H1 (cell line): ENCODE data around the gene FOXG1. TPM values are rescaled to one million over a fixed set of nuclear protein-coding genes. Genes with fewer than 3 reads are reported as not detected.
A peak's percentile ranks its signal among the peaks of the same experiment; 100 is the strongest.

ENCODE experiments used
- CTCF ChIA-PET: fragments of 300-600 bp; sonication (Branson Sonifier 250); formaldehyde crosslinking; loops from one replicate; lab custom pipeline; 2021; ENCODE audit not compliant: partially characterized antibody; lab: Charles Lee
- POLR2A ChIA-PET: fragments of 300-600 bp; sonication (Branson Sonifier 250); formaldehyde crosslinking; loops from one replicate; lab custom pipeline; 2021; ENCODE audit warnings: inconsistent platforms; ENCODE audit not compliant: partially characterized antibody; lab: Charles Lee
- DNase-seq, 2 experiments: peaks; one replicate each; pipeline versions ENCODE4 v3.0.0 to v3.0.0-alpha.2; 2010 to 2022; ENCODE audit warnings: low spot score in 2 of 2, low read depth in 1 of 2, mixed read lengths in 1 of 2
- FAIRE-seq: peaks from 2 replicates; lab custom pipeline; 2011; peaks lifted over from hg19 to GRCh38; lab: Jason Lieb, UNC
- H2AFZ ChIP-seq: 2 replicates; pipeline ENCODE4 v1.8.1; 2012; ENCODE audit warnings: low read length, inconsistent platforms
- H2AK5ac ChIP-seq: 2 replicates; pipeline ENCODE4 v1.6.1; 2013; ENCODE audit warnings: low read depth, low read length
- H2BK120ac ChIP-seq: replicated peaks from 2 replicates; pipeline ENCODE3; 2013; ENCODE audit warnings: low read depth, low read length, inconsistent platforms
- H2BK12ac ChIP-seq: 2 replicates; pipeline ENCODE4 v1.6.1; 2013; ENCODE audit warnings: low read depth, low read length
- H2BK15ac ChIP-seq: 2 replicates; pipeline ENCODE4 v1.6.1; 2013; ENCODE audit warnings: low read length
- H2BK20ac ChIP-seq: 2 replicates; pipeline ENCODE4 v1.6.1; 2013; ENCODE audit warnings: low read length
- H2BK5ac ChIP-seq: 2 replicates; pipeline ENCODE4 v1.6.1; 2013; ENCODE audit warnings: low read depth, low read length
- H3K14ac ChIP-seq: 2 replicates; pipeline ENCODE4 v1.6.1; 2013; ENCODE audit warnings: inconsistent platforms; ENCODE audit not compliant: insufficient read length
- H3K18ac ChIP-seq: 2 replicates; pipeline ENCODE4 v1.6.1; 2013; ENCODE audit warnings: low read length; ENCODE audit errors: extremely low read depth
- H3K23ac ChIP-seq: 2 replicates; pipeline ENCODE4 v1.6.1; 2013; ENCODE audit warnings: inconsistent platforms; ENCODE audit not compliant: insufficient read length
- H3K23me2 ChIP-seq: 2 replicates; pipeline ENCODE4 v1.6.1; 2013; ENCODE audit warnings: low read depth, low read length
- H3K27ac ChIP-seq: 2 replicates; pipeline ENCODE4 v1.6.1; 2011; ENCODE audit warnings: low read depth, low read length, inconsistent platforms
- H3K27me3 ChIP-seq, 4 experiments: replicated peaks in 1 of 4; 1 replicate in 1 of 4; 2 replicates in 3 of 4; pipeline versions ENCODE4 v1.6.1 to v1.8.1; 2011 to 2013; ENCODE audit warnings: low read length in 3 of 4, mild to moderate bottlenecking in 3 of 4, inconsistent platforms in 2 of 4, mixed read lengths in 2 of 4, moderate library complexity in 1 of 4; ENCODE audit not compliant: control insufficient read depth in 3 of 4, insufficient read depth in 3 of 4; ENCODE audit errors: extremely low read depth in 1 of 4
- H3K36me3 ChIP-seq, 4 experiments: 2 replicates each; pipeline versions ENCODE4 v1.6.1 to v1.8.1; 2011 to 2013; ENCODE audit warnings: mild to moderate bottlenecking in 4 of 4, low read length in 3 of 4, moderate library complexity in 2 of 4, control low read depth in 1 of 4, inconsistent platforms in 1 of 4; ENCODE audit not compliant: insufficient read depth in 4 of 4, control insufficient read depth in 2 of 4
- H3K4ac ChIP-seq: replicated peaks from 2 replicates; pipeline ENCODE3; 2013; ENCODE audit warnings: low read length, low read depth, mixed read lengths, inconsistent platforms; ENCODE audit not compliant: insufficient read length
- H3K4me1 ChIP-seq, 4 experiments: replicated peaks in 1 of 4; 1 replicate in 1 of 4; 2 replicates in 3 of 4; pipeline versions ENCODE4 v1.6.1 to v1.8.1; 2011 to 2013; ENCODE audit warnings: low read length in 3 of 4, inconsistent platforms in 2 of 4, mixed read lengths in 1 of 4; ENCODE audit not compliant: insufficient read depth in 4 of 4, control insufficient read depth in 3 of 4
- H3K4me2 ChIP-seq, 2 experiments: 2 replicates each; pipeline versions ENCODE4 v1.6.1 to v1.8.1; 2011 to 2013; ENCODE audit warnings: low read depth in 2 of 2, low read length in 2 of 2, control low read depth in 1 of 2, inconsistent platforms in 1 of 2, mild to moderate bottlenecking in 1 of 2; ENCODE audit not compliant: insufficient read depth in 1 of 2
- H3K4me3 ChIP-seq, 4 experiments: fragments of 200-600, 300-600 bp in 1 of 4; sonication (generic), shearing (Covaris generic), sonication (Bioruptor Twin) in 1 of 4; 2 replicates each; pipeline versions ENCODE4 v1.5.1 to v1.8.1; 2011 to 2016; ENCODE audit warnings: low read length in 4 of 4, low read depth in 3 of 4, control low read depth in 2 of 4, inconsistent platforms in 2 of 4, mild to moderate bottlenecking in 2 of 4, mixed read lengths in 1 of 4, moderate library complexity in 1 of 4; ENCODE audit not compliant: insufficient read depth in 2 of 4; ENCODE audit errors: extremely low read depth in 1 of 4
- H3K56ac ChIP-seq: replicated peaks from 2 replicates; pipeline ENCODE3; 2013; ENCODE audit warnings: low read depth, mild to moderate bottlenecking, mixed read lengths, low read length, inconsistent platforms; ENCODE audit not compliant: insufficient read length
- H3K79me1 ChIP-seq: 2 replicates; pipeline ENCODE4 v1.6.1; 2013; ENCODE audit warnings: low read depth, low read length, control low read depth
- H3K79me2 ChIP-seq, 2 experiments: 2 replicates each; pipeline versions ENCODE4 v1.6.1 to v1.8.1; 2012 to 2013; ENCODE audit warnings: low read length in 2 of 2, mild to moderate bottlenecking in 2 of 2, inconsistent platforms in 1 of 2; ENCODE audit not compliant: insufficient read depth in 2 of 2, control insufficient read depth in 1 of 2
- H3K9ac ChIP-seq, 4 experiments: replicated peaks in 1 of 4; 1 replicate in 1 of 4; 2 replicates in 3 of 4; pipeline versions ENCODE4 v1.6.1 to v1.8.1; 2011 to 2013; ENCODE audit warnings: low read depth in 3 of 4, low read length in 3 of 4, control low read depth in 2 of 4, mild to moderate bottlenecking in 2 of 4, moderate library complexity in 2 of 4, inconsistent platforms in 1 of 4; ENCODE audit errors: extremely low read depth in 1 of 4
- H3K9me3 ChIP-seq, 2 experiments: 2 replicates each; pipeline versions ENCODE4 v1.6.1 to v1.8.1; 2012 to 2013; ENCODE audit warnings: mild to moderate bottlenecking in 2 of 2, moderate library complexity in 2 of 2, control low read depth in 1 of 2, inconsistent platforms in 1 of 2, low read depth in 1 of 2, low read length in 1 of 2, mixed read lengths in 1 of 2; ENCODE audit not compliant: insufficient read depth in 2 of 2
- H4K20me1 ChIP-seq, 2 experiments: replicated peaks in 1 of 2; 2 replicates each; pipeline versions ENCODE3 to v1.8.1; 2011 to 2013; ENCODE audit warnings: inconsistent platforms in 2 of 2, low read length in 2 of 2, mild to moderate bottlenecking in 1 of 2; ENCODE audit not compliant: insufficient read depth in 2 of 2, control insufficient read depth in 1 of 2
- H4K5ac ChIP-seq: 2 replicates; pipeline ENCODE4 v1.6.1; 2013; ENCODE audit warnings: low read length, low read depth, mixed read lengths, inconsistent platforms; ENCODE audit not compliant: insufficient read length
- H4K8ac ChIP-seq: 2 replicates; pipeline ENCODE4 v1.8.0; 2013; ENCODE audit warnings: mild to moderate bottlenecking, moderate library complexity, low read length, inconsistent platforms; ENCODE audit not compliant: insufficient read depth; ENCODE audit errors: extremely low read depth
- H4K91ac ChIP-seq: replicated peaks from 2 replicates; pipeline ENCODE3; 2013; ENCODE audit warnings: low read length, mixed read lengths, inconsistent platforms; ENCODE audit not compliant: insufficient read length
- CHD2 ChIP-seq: IDR thresholded peaks from 2 replicates; pipeline ENCODE4 v1.6.1; 2012; ENCODE audit warnings: low read length, improper control_type of control experiment
- CREB1 ChIP-seq: IDR thresholded peaks from 2 replicates; pipeline ENCODE4 v1.6.1; 2012; ENCODE audit warnings: inconsistent platforms
- EGR1 ChIP-seq: IDR thresholded peaks from 2 replicates; pipeline ENCODE4 v1.6.1; 2011; ENCODE audit warnings: low read depth, low read length, borderline replicate concordance
- KDM4A ChIP-seq: IDR thresholded peaks from one replicate; pipeline ENCODE4 v1.7.1; 2012; ENCODE audit warnings: low read depth, mild to moderate bottlenecking, moderate library complexity, low read length, inconsistent platforms; ENCODE audit not compliant: severe bottlenecking
- PHF8 ChIP-seq: fragments of 200-600 bp; sonication (generic); conservative IDR thresholded peaks from 2 replicates; pipeline ENCODE4 v1.7.1; 2012; ENCODE audit warnings: low read depth, mild to moderate bottlenecking, inconsistent platforms, low read length, moderate library complexity
- RBBP5 ChIP-seq: IDR thresholded peaks from 2 replicates; pipeline ENCODE4 v1.7.1; 2012; ENCODE audit warnings: low read depth, mild to moderate bottlenecking, inconsistent platforms, low read length, moderate library complexity, borderline replicate concordance
- RNF2 ChIP-seq: fragments of 200-900, 300-1000 bp; sonication (generic); IDR thresholded peaks from 2 replicates; pipeline ENCODE4 v1.7.1; 2016; ENCODE audit warnings: borderline replicate concordance, low read depth, mild to moderate bottlenecking, antibody characterized with exemption, low read length; ENCODE audit not compliant: poor library complexity, severe bottlenecking; ENCODE audit errors: missing control alignments
- SIRT6 ChIP-seq: IDR thresholded peaks from one replicate; pipeline ENCODE4 v1.7.1; 2012; ENCODE audit warnings: low read length, inconsistent platforms
- SP1 ChIP-seq: IDR thresholded peaks from 2 replicates; pipeline ENCODE4 v1.6.1; 2011; ENCODE audit warnings: low read depth, low read length
- TBP ChIP-seq: IDR thresholded peaks from 2 replicates; pipeline ENCODE4 v1.6.1; 2011; ENCODE audit warnings: low read depth, low read length, improper control_type of control experiment
- TEAD4 ChIP-seq: IDR thresholded peaks from 2 replicates; pipeline ENCODE4 v1.6.1; 2012; ENCODE audit warnings: low read depth, low read length, inconsistent platforms, mixed read lengths
- WGBS, 2 experiments: shearing (Covaris generic) in 1 of 2; methylation state at CpG; one replicate each; pipeline versions ENCODE4 v1.1.6 to v1.1.7; 2013 to 2015; ENCODE audit warnings: low lambda C conversion rate in 2 of 2, mixed read lengths in 2 of 2, inconsistent platforms in 1 of 2, low coverage in 1 of 2, missing lambda C conversion rate in 1 of 2; ENCODE audit not compliant: insufficient replicate concordance in 2 of 2, insufficient coverage in 1 of 2, insufficient read length in 1 of 2; ENCODE audit errors: extremely low coverage in 1 of 2, missing lambda C conversion rate in 1 of 2; 5-methylcytosine and 5-hydroxymethylcytosine counted together
- polyA plus RNA-seq, 7 experiments: library from polyadenylated mRNA; depleted of rRNA in 3 of 7; stranded (reverse) in 5 of 7; unstranded in 2 of 7; fragments of >200 nt in 5 of 7; fragments of 200-250 nt in 2 of 7; gene quantifications; 1 replicate in 5 of 7; 2 replicates in 1 of 7; 4 replicates in 1 of 7; pipeline versions ENCODE4 v1.2.1 to v1.2.3, GENCODE V29; 2011 to 2013; ENCODE audit warnings: missing spikeins in 2 of 7, mixed read lengths in 2 of 7
- total RNA-seq: library from RNA; stranded (reverse); fragmentation: NEBNext Ultra II Directional; extraction: Animal tissue kit (Norgen Biotek cat#: 25700); gene quantifications from 2 replicates; pipeline ENCODE4 v1.2.1, GENCODE V29; 2021

Gene FOXG1
- total and polyA plus RNA-seq, 2 of the 8 experiments (the other 6 are each of a cell fraction or from before 2014, with no cell fraction given), result 0.03 to 0.24 TPM

DNA sequence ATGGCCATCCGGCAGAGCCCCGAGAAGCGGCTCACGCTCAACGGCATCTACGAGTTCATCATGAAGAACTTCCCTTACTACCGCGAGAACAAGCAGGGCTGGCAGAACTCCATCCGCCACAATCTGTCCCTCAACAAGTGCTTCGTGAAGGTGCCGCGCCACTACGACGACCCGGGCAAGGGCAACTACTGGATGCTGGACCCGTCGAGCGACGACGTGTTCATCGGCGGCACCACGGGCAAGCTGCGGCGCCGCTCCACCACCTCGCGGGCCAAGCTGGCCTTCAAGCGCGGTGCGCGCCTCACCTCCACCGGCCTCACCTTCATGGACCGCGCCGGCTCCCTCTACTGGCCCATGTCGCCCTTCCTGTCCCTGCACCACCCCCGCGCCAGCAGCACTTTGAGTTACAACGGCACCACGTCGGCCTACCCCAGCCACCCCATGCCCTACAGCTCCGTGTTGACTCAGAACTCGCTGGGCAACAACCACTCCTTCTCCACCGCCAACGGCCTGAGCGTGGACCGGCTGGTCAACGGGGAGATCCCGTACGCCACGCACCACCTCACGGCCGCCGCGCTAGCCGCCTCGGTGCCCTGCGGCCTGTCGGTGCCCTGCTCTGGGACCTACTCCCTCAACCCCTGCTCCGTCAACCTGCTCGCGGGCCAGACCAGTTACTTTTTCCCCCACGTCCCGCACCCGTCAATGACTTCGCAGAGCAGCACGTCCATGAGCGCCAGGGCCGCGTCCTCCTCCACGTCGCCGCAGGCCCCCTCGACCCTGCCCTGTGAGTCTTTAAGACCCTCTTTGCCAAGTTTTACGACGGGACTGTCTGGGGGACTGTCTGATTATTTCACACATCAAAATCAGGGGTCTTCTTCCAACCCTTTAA lies 1.5 kb downstream of the FOXG1 start:
- Histone ChIP-seq H2BK120ac (no peak overlapping the region), H4K8ac (peak overlapping the region; percentile 45), H3K18ac (peak overlapping the region; percentile 66; the same call in 1 of the 2 replicates), H2AFZ (peak overlapping the region; percentile 95; the same call in 1 of the 2 replicates), H4K20me1 (peaks cover 2 to 10% of the 10 kb centered on the region in 2 experiments), H3K27me3 (peaks cover 46 to 85% (median 73%) of the 10 kb centered on the region in 4 experiments), H2BK20ac (no peak overlapping the region; the same call in 1 of the 2 replicates), H3K23ac (no peak overlapping the region), H3K4me3 (peak overlapping the region; percentile 30 to 51 (median 34)), H3K9ac (no peak overlapping the region), H3K56ac (no peak overlapping the region), H3K4me2 (peak overlapping the region; percentile 79 to 85), H3K9me3 (no peaks in the 10 kb centered on the region), H3K79me2 (no peaks in the 10 kb centered on the region), H2BK15ac (no peak overlapping the region), H2BK12ac (peak overlapping the region; percentile 93; the same call in 1 of the 2 replicates), H3K14ac (no peak overlapping the region), H3K23me2 (peaks cover 17% of the 10 kb centered on the region), H3K36me3 (no peaks in the 10 kb centered on the region), H2AK5ac (no peak overlapping the region), H2BK5ac (peak overlapping the region; percentile 50; the same call in 1 of the 2 replicates), H3K4ac (no peak overlapping the region), H3K27ac (no peak overlapping the region), H4K91ac (no peak overlapping the region), H3K79me1 (no peaks in the 10 kb centered on the region), H4K5ac (no peak overlapping the region), H3K4me1 (peaks cover 2 to 19% (median 8%) of the 10 kb centered on the region in 4 experiments; a peak in 5 of 7 replicates)
- FAIRE-seq, result no peak
- peak in 1 of 2 experiments; percentile 88 for DNase-seq
- CTCF ChIA-PET, result interaction anchor here (1.3 to 6.7 kb wide), 2 partner anchors 11 to 12 kb away, joined by 9 to 63 read pairs; no protein-coding TSS in a partner anchor
- POLR2A ChIA-PET, result interaction anchor here (1.2 kb wide), 1 partner anchor 9 kb away, joined by 4 read pairs; no protein-coding TSS in a partner anchor
- 3% methylated on average over 75 of the region's 77 CpGs; no CpG with 5 or more reads in 1 of the 2 experiments for WGBS, 2 experiments
- peak; percentile 97 for TF ChIP-seq RNF2
- TF ChIP-seq TEAD4, result 0 out of 2 replicates have a peak, but pooled peaks have one; percentile 16
- TF ChIP-seq SIRT6, result no peak
- TF ChIP-seq CREB1, result no peak
- no peak for TF ChIP-seq PHF8
- TF ChIP-seq CHD2, result peak; percentile 56; the same call in 1 of the 2 replicates
- peak; percentile 28; the same call in 1 of the 2 replicates for TF ChIP-seq SP1
- TF ChIP-seq RBBP5, result 0 out of 2 replicates have a peak, but pooled peaks have one; percentile 47
- TF ChIP-seq TBP, result 0 out of 2 replicates have a peak, but pooled peaks have one; percentile 34
- TF ChIP-seq EGR1, result peak; percentile 91; the same call in 1 of the 2 replicates
- peak; percentile 84 for TF ChIP-seq KDM4A
